Measurements from ENCODE around the gene HDGFL2.

The HDGFL2 gene

GRCh38 chr19:4503132-4503824 is 31.2 kb downstream of the HDGFL2 start:
- H3K9me3 Mint-ChIP-seq, result no peaks in the 10 kb centered on the region
- H3K36me3 Mint-ChIP-seq (ENCODE audit: low read depth), result peaks cover 26% of the 10 kb centered on the region
- no peak for DNase-seq
- peaks cover 4% of the 10 kb centered on the region for H3K27me3 Mint-ChIP-seq (ENCODE audit: low read depth, poor library complexity)
- H3K27ac Mint-ChIP-seq, result no peak overlapping the region
- H3K4me1 Mint-ChIP-seq, result no peaks in the 10 kb centered on the region
- H3K4me3 Mint-ChIP-seq, result no peak overlapping the region
- TF ChIP-seq CTCF (IDR thresholded peaks at IDR 0.05), result no peak

GRCh38 chr19:4503825-4504170 is 31.7 kb downstream of the HDGFL2 start:
- DNase-seq, result no peak
- no peaks in the 10 kb centered on the region for H3K9me3 Mint-ChIP-seq
- TF ChIP-seq CTCF (IDR thresholded peaks at IDR 0.05), result no peak
- no peak overlapping the region for H3K27ac Mint-ChIP-seq
- H3K27me3 Mint-ChIP-seq (ENCODE audit: low read depth, poor library complexity), result peaks cover 4% of the 10 kb centered on the region
- no peaks in the 10 kb centered on the region for H3K4me1 Mint-ChIP-seq
- H3K36me3 Mint-ChIP-seq (ENCODE audit: low read depth), result peaks cover 26% of the 10 kb centered on the region
- H3K4me3 Mint-ChIP-seq, result no peak overlapping the region

DNA sequence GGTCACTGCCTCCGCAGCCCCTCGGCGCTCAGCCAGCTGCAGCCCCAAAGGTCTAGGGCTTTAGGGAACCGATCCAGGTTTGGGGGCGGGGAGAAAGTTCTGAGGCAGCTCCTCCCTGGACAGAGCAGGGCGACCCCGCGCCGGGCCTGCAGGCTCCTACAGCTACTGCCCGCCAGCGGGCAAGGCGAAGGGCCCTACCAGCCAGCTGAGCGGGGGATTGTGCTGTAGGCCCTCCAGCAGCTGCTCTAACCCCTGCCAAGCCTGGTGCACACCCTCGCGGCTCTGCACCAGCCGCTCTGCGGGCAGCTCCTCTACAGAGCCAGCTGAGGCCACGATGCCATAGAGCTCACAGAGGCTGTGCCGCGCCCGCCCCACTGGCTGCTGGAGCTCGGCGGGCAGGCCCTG is 32.2 kb downstream of the HDGFL2 start:
- H3K27me3 Mint-ChIP-seq (ENCODE audit: low read depth, poor library complexity), result peaks cover 4% of the 10 kb centered on the region
- no peak for DNase-seq
- no peaks in the 10 kb centered on the region for H3K4me1 Mint-ChIP-seq
- H3K36me3 Mint-ChIP-seq (ENCODE audit: low read depth), result peaks cover 26% of the 10 kb centered on the region
- no peaks in the 10 kb centered on the region for H3K9me3 Mint-ChIP-seq
- no peak overlapping the region for H3K4me3 Mint-ChIP-seq
- H3K27ac Mint-ChIP-seq, result no peak overlapping the region
- no peak for TF ChIP-seq CTCF (IDR thresholded peaks at IDR 0.05)

- no peaks in the 10 kb centered on the region for H3K4me1 Mint-ChIP-seq
- H3K4me3 Mint-ChIP-seq, result no peak overlapping the region
- no peaks in the 10 kb centered on the region for H3K9me3 Mint-ChIP-seq
- DNase-seq, result no peak
- peaks cover 4% of the 10 kb centered on the region for H3K27me3 Mint-ChIP-seq (ENCODE audit: low read depth, poor library complexity)
- peaks cover 26% of the 10 kb centered on the region for H3K36me3 Mint-ChIP-seq (ENCODE audit: low read depth)
- TF ChIP-seq CTCF (IDR thresholded peaks at IDR 0.05), result no peak
- no peak overlapping the region for H3K27ac Mint-ChIP-seq
These were observed 32.9 kb downstream of the HDGFL2 start for GRCh38 chr19:4504891-4505569.

DNA sequence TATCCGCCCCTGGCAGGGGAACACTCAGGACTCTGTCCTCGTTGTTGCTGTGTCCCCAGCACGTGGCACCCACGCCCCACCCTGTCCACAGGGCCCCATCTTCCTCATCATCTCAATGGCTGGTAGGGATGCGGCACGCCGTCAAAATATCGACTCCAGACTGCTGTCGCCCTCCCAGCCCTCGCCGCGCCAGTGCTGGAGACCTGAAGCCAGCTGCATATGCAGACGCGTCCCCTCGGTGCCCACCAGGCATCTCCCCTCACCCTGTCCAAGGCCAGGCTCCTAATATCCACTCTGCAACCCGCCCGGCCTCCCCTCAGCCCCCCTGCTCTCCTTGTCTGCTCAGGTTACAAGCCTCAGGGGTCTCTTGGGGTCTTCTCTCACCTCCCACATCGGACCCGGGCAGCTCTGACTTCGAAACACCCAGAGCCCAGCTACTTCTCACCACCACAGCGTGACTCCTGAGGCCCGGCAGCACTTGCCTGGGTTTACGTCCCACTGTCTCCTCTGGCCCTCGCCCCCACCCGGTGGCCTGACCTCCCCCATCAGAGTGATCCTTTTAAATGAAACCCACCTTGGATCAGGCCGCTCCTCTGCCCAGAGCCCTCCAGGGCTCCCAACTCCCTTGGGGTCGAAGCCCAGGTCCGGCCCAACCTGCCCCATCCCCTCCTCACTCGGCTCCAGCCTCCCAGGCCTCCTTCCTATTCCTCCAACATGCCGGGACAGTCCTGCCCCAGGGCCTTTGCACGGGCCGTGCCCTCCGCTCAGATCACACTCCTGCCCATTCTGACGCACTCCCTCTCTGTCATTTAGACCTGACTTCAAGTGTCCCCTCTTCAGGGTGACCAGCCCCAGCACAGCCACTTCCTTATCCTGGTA is 33.7 kb downstream of the HDGFL2 start:
- Mint-ChIP-seq H3K27ac (peak overlapping the region; percentile 96), H3K4me3 (no peak overlapping the region), H3K27me3 (ENCODE audit: low read depth, poor library complexity) (peaks cover 4% of the 10 kb centered on the region), H3K9me3 (no peaks in the 10 kb centered on the region), H3K4me1 (no peaks in the 10 kb centered on the region), H3K36me3 (ENCODE audit: low read depth) (peaks cover 26% of the 10 kb centered on the region)
- no peak for DNase-seq
- no peak for TF ChIP-seq CTCF (IDR thresholded peaks at IDR 0.05)
